Progenitor cell of endocrine pancreas (in vitro differentiated cells): Measurements from ENCODE around the gene ZNF280C. TPM values are rescaled to one million over a fixed set of nuclear protein-coding genes. Genes with fewer than 3 reads are reported as not detected.

ENCODE experiments used
- DNase-seq: peaks from one replicate; pipeline ENCODE4 v3.0.0; 2021; ENCODE audit warnings: low spot score; ENCODE audit not compliant: unreplicated experiment
- H3K27ac Mint-ChIP-seq: 2 replicates; pipeline ENCODE4 v1.8.0; 2021; ENCODE audit warnings: mild to moderate bottlenecking, moderate library complexity, mixed read lengths
- H3K27me3 Mint-ChIP-seq: 2 replicates; pipeline ENCODE4 v1.8.0; 2021; ENCODE audit warnings: mixed read lengths
- H3K36me3 Mint-ChIP-seq: 2 replicates; pipeline ENCODE4 v1.8.0; 2022; ENCODE audit warnings: mixed read lengths; ENCODE audit not compliant: insufficient read depth
- H3K4me1 Mint-ChIP-seq: 2 replicates; pipeline ENCODE4 v1.8.0; 2021; ENCODE audit warnings: low read depth, mixed read lengths
- H3K4me3 Mint-ChIP-seq: 2 replicates; pipeline ENCODE4 v1.8.0; 2021; ENCODE audit warnings: low read depth, mild to moderate bottlenecking, moderate library complexity, mixed read lengths
- H3K9me3 Mint-ChIP-seq: 2 replicates; pipeline ENCODE4 v1.8.0; 2021; ENCODE audit warnings: low read depth, mixed read lengths
- CTCF ChIP-seq: fragments of 200-600 bp; sonication (generic); IDR thresholded peaks from one replicate; pipeline ENCODE4 v1.5.0; 2021; ENCODE audit warnings: antibody characterized with exemption, mild to moderate bottlenecking; ENCODE audit not compliant: unreplicated experiment
- total RNA-seq: library from RNA; stranded (reverse); gene quantifications from 2 replicates; pipeline ENCODE4 v1.2.1, GENCODE V29; 2021

Gene ZNF280C
- total RNA-seq, 1 donor from 2014 or later = 16.2 TPM

GRCh38 chrX:130173190-130173895, 95.4 kb downstream of the ZNF280C start:
- DNase-seq = no peak
- H3K4me1 Mint-ChIP-seq = peaks cover 2% of the 10 kb centered on the region
- TF ChIP-seq CTCF = no peak
- H3K27me3 Mint-ChIP-seq = peaks cover 23% of the 10 kb centered on the region
- peaks cover 15% of the 10 kb centered on the region for H3K9me3 Mint-ChIP-seq
- peaks cover 4% of the 10 kb centered on the region for H3K36me3 Mint-ChIP-seq
- no peak overlapping the region for H3K27ac Mint-ChIP-seq
- H3K4me3 Mint-ChIP-seq = peak overlapping the region; percentile 31

- Mint-ChIP-seq H3K36me3 (peaks cover 1% of the 10 kb centered on the region), H3K9me3 (peaks cover 12% of the 10 kb centered on the region), H3K27me3 (peaks cover 23% of the 10 kb centered on the region), H3K4me3 (peak overlapping the region; percentile 73), H3K4me1 (peaks cover 2% of the 10 kb centered on the region), H3K27ac (no peak overlapping the region)
- no peak for DNase-seq
- TF ChIP-seq CTCF = no peak
Measured at GRCh38 chrX:130172127-130172845, 96.4 kb downstream of the ZNF280C start.

- Mint-ChIP-seq H3K27me3 (peaks cover 23% of the 10 kb centered on the region), H3K4me1 (peaks cover 3% of the 10 kb centered on the region), H3K36me3 (peaks cover 1% of the 10 kb centered on the region), H3K9me3 (peaks cover 8% of the 10 kb centered on the region), H3K27ac (peak within 1 kb of the TSS; percentile 41), H3K4me3 (peak within 1 kb of the TSS; percentile 73)
- no peak for TF ChIP-seq CTCF
- no peak for DNase-seq
Measured at GRCh38 chrX:130171446-130172126, 97.1 kb downstream of the ZNF280C start, which contains the start of gene RAB33A. Gene RAB33A, plus strand, starts transcription at chrX:130171962. Its CDS starts 101 bp downstream, at chrX:130172063.

- Mint-ChIP-seq H3K36me3 (peaks cover 1% of the 10 kb centered on the region), H3K27me3 (peaks cover 23% of the 10 kb centered on the region), H3K4me1 (peaks cover 2% of the 10 kb centered on the region), H3K4me3 (peak overlapping the region; percentile 73), H3K9me3 (peaks cover 7% of the 10 kb centered on the region), H3K27ac (peak overlapping the region; percentile 41)
- TF ChIP-seq CTCF = no peak
- DNase-seq = no peak
Measured at GRCh38 chrX:130170752-130171445, 97.8 kb downstream of the ZNF280C start.

GRCh38 chrX:130167040-130167439, 101.7 kb downstream of the ZNF280C start:
- peaks cover 8% of the 10 kb centered on the region for H3K4me1 Mint-ChIP-seq
- H3K27me3 Mint-ChIP-seq = peaks cover 2% of the 10 kb centered on the region
- H3K36me3 Mint-ChIP-seq = peaks cover 2% of the 10 kb centered on the region
- no peak overlapping the region for H3K27ac Mint-ChIP-seq
- TF ChIP-seq CTCF = no peak
- H3K9me3 Mint-ChIP-seq = peaks cover 4% of the 10 kb centered on the region
- H3K4me3 Mint-ChIP-seq = peak overlapping the region; percentile 82
- DNase-seq = no peak
